HG02763 (cell line): ENCODE measurements around the gene GH1.
"Not testable (repeated sequence)": the region's sequence is repeated elsewhere in the genome, so short reads cannot be mapped to it uniquely, and the experiment has no call there.

ENCODE experiments used
- ATAC-seq: cut with Tn5 transposase; IDR thresholded peaks from one replicate; pipeline ENCODE4 v1.9.1; 2021; ENCODE audit warnings: mild to moderate bottlenecking, moderate library complexity; ENCODE audit not compliant: unreplicated experiment

Gene GH1

GRCh38 chr17:63928172-63928666 lies 9.6 kb upstream of the GH1 start:
- no peak for ATAC-seq

GRCh38 chr17:63927464-63928171 lies 9.0 kb upstream of the GH1 start:
- no peak for ATAC-seq

GRCh38 chr17:63926164-63926563 lies 7.5 kb upstream of the GH1 start:
- ATAC-seq, result no peak

GRCh38 chr17:63925615-63926014 lies 7.0 kb upstream of the GH1 start:
- ATAC-seq, result no peak

GRCh38 chr17:63922402-63922801 lies 3.8 kb upstream of the GH1 start:
- ATAC-seq, result not testable (repeated sequence)

- ATAC-seq, result not testable (repeated sequence)
Observed at GRCh38 chr17:63920779-63921178, 2.1 kb upstream of the GH1 start.

- ATAC-seq, result not testable (repeated sequence)
Observed at GRCh38 chr17:63920050-63920449, 1.4 kb upstream of the GH1 start.

GRCh38 chr17:63919311-63919723 lies 678 bp upstream of the GH1 start:
- peak; percentile 70 for ATAC-seq

GRCh38 chr17:63918305-63918704 lies 334 bp downstream of the GH1 start:
- ATAC-seq, result no peak

GRCh38 chr17:63917646-63918045 lies 993 bp downstream of the GH1 start:
- ATAC-seq, result no peak

- not testable (repeated sequence) for ATAC-seq
Observed at GRCh38 chr17:63917206-63917605, 1.4 kb downstream of the GH1 start.

GRCh38 chr17:63916566-63917185 lies 2.0 kb downstream of the GH1 start:
- ATAC-seq, result no peak

GRCh38 chr17:63915753-63916152 lies 2.9 kb downstream of the GH1 start:
- ATAC-seq, result not testable (repeated sequence)

GRCh38 chr17:63914471-63914870 lies 4.2 kb downstream of the GH1 start:
- no peak for ATAC-seq

GRCh38 chr17:63911657-63912100 lies 7.0 kb downstream of the GH1 start:
- no peak for ATAC-seq

GRCh38 chr17:63911041-63911635 lies 7.5 kb downstream of the GH1 start, which contains the start of gene CSHL1:
TSS of gene CSHL1 (minus strand) at chr17:63911258. CDS start at chr17:63911196, 62 bp downstream.
- ATAC-seq, result no peak

- no peak for ATAC-seq
Observed at GRCh38 chr17:63910096-63910495, 8.5 kb downstream of the GH1 start.

- ATAC-seq, result not testable (repeated sequence)
Observed at GRCh38 chr17:63909586-63909985, 9.1 kb downstream of the GH1 start.

- ATAC-seq, result not testable (repeated sequence)
Observed at GRCh38 chr17:63907161-63907778, 11.4 kb downstream of the GH1 start.

- not testable (repeated sequence) for ATAC-seq
Observed at GRCh38 chr17:63904796-63905195, 13.8 kb downstream of the GH1 start.

GRCh38 chr17:63903787-63904201 lies 14.8 kb downstream of the GH1 start:
- ATAC-seq, result not testable (repeated sequence)
